Suprapubic skin (tissue), 3 donors: ENCODE results near the gene MS4A10.

ENCODE experiments used
- CTCF ChIP-seq, 2 donors: fragments of 200-600 bp in 1 of 2; fragments of 450-650 bp in 1 of 2; sonication (generic) in 1 of 2; IDR thresholded peaks; one replicate each; pipeline ENCODE4 v1.5.1; 2016 to 2019; ENCODE audit warnings: antibody characterized with exemption in 2 of 2, mild to moderate bottlenecking in 1 of 2, moderate library complexity in 1 of 2
- POLR2AphosphoS5 ChIP-seq, 3 donors: sonication (generic); formaldehyde crosslinking; IDR thresholded peaks; one replicate each; pipeline ENCODE4 v1.6.1; 2017; ENCODE audit warnings: antibody characterized with exemption in 3 of 3

- TF ChIP-seq CTCF (IDR thresholded peaks at IDR 0.05): no peak
- TF ChIP-seq POLR2AphosphoS5 (IDR thresholded peaks at IDR 0.05): no peak
Measured at GRCh38 chr11:60771879-60772525, 13.1 kb upstream of the MS4A10 start.
